ENCODE results near the gene ELL.

The ELL gene

GRCh38 chr19:18490728-18491127, 31.1 kb downstream of the ELL start:
- DNase-seq (ENCODE audit: low read depth in 2 of 2) = no peak

- no peak for DNase-seq (ENCODE audit: low read depth in 2 of 2)
These were observed 32.2 kb downstream of the ELL start for GRCh38 chr19:18489627-18490184.

- no peak for DNase-seq (ENCODE audit: low read depth in 2 of 2)
These were observed 32.8 kb downstream of the ELL start for GRCh38 chr19:18488838-18489626.

GRCh38 chr19:18488403-18488723, 33.5 kb downstream of the ELL start:
- no peak for DNase-seq (ENCODE audit: low read depth in 2 of 2)

- DNase-seq (ENCODE audit: low read depth in 2 of 2) = no peak
These were observed 34.1 kb downstream of the ELL start for GRCh38 chr19:18487576-18488402.

GRCh38 chr19:18486746-18487145, 35.1 kb downstream of the ELL start:
- DNase-seq (ENCODE audit: low read depth in 2 of 2) = no peak

- DNase-seq (ENCODE audit: low read depth in 2 of 2) = no peak
These were observed 36.9 kb downstream of the ELL start for GRCh38 chr19:18484992-18485391.

- no peak for DNase-seq (ENCODE audit: low read depth in 2 of 2)
These were observed 38.6 kb downstream of the ELL start for GRCh38 chr19:18483119-18483890.

GRCh38 chr19:18481505-18482222, 40.2 kb downstream of the ELL start:
- DNase-seq (ENCODE audit: low read depth in 2 of 2) = no peak

- no peak for DNase-seq (ENCODE audit: low read depth in 2 of 2)
These were observed 41.7 kb downstream of the ELL start for GRCh38 chr19:18480006-18480691.

GRCh38 chr19:18478545-18479311, 43.1 kb downstream of the ELL start:
- peak; percentile 75 to 79 for DNase-seq (ENCODE audit: low read depth in 2 of 2)

GRCh38 chr19:18477974-18478373, 43.9 kb downstream of the ELL start:
- DNase-seq (ENCODE audit: low read depth in 2 of 2) = no peak

GRCh38 chr19:18477042-18477779, 44.7 kb downstream of the ELL start:
- no peak for DNase-seq (ENCODE audit: low read depth in 2 of 2)

- no peak for DNase-seq (ENCODE audit: low read depth in 2 of 2)
These were observed 45.3 kb downstream of the ELL start for GRCh38 chr19:18476507-18477041.

GRCh38 chr19:18475762-18476331, 46.0 kb downstream of the ELL start:
- no peak for DNase-seq (ENCODE audit: low read depth in 2 of 2)

- no peak for DNase-seq (ENCODE audit: low read depth in 2 of 2)
These were observed 46.8 kb downstream of the ELL start for GRCh38 chr19:18475004-18475453.

GRCh38 chr19:18474366-18474887, 47.4 kb downstream of the ELL start:
- no peak for DNase-seq (ENCODE audit: low read depth in 2 of 2)

- DNase-seq (ENCODE audit: low read depth in 2 of 2) = no peak
These were observed 48.2 kb downstream of the ELL start for GRCh38 chr19:18473706-18474087.
